ENCODE measurements around the gene GRK4.
"Not testable (repeated sequence)": the region's sequence is repeated elsewhere in the genome, so short reads cannot be mapped to it uniquely, and the experiment has no call there.

GRCh38 chr4:2983715-2984114 is 20.3 kb downstream of the GRK4 start:
- TF ChIP-seq EZH2 (IDR thresholded peaks at IDR 0.05; ENCODE audit: low read length, unreplicated experiment); CTCF (conservative IDR thresholded peaks at IDR 0.05; ENCODE audit: low read depth, low read length); EZH2phosphoT487 (IDR thresholded peaks at IDR 0.05; ENCODE audit: borderline replicate concordance, low read length): not testable (repeated sequence)

Data from PC-3 (cell line).